Measurements from ENCODE around the gene ALOX12. TPM values are rescaled to one million over a fixed set of nuclear protein-coding genes. Genes with fewer than 3 reads are reported as not detected.

ALOX12 gene
- total RNA-seq, result under 0.01 and 0.50 TPM in 2 replicates

GRCh38 chr17:6995500-6996255 lies at the start of gene ALOX12:
Gene ALOX12 (plus strand): TSS chr17:6996049. CDS start chr17:6996118, 69 bp downstream.

GRCh38 chr17:7022781-7023571 lies 27.1 kb downstream of the ALOX12 start, which contains the start of gene BCL6B:
Gene BCL6B (plus strand): TSS chr17:7023050. CDS start chr17:7023672, 622 bp downstream.

GRCh38 chr17:7035591-7036368 lies 39.9 kb downstream of the ALOX12 start, which contains the start of gene SLC16A13:
Gene SLC16A13 (plus strand): TSS chr17:7036015. CDS start chr17:7036383, 368 bp downstream.

GRCh38 chr17:7043497-7044198 lies 47.8 kb downstream of the ALOX12 start, which contains the start of gene SLC16A11:
Gene SLC16A11 (minus strand): TSS chr17:7044092. CDS start chr17:7043513, 579 bp downstream.

Other genes with a start within 250 kb of the ALOX12 start
- gene XAF1, start 240.0 kb upstream of the ALOX12 start, total RNA-seq, result 0.59 and 1.5 TPM in 2 replicates
- gene FBXO39, start 219.8 kb upstream of the ALOX12 start, total RNA-seq, result under 0.01 and 0.34 TPM in 2 replicates
- not detected in 2 replicates for gene TEKT1, start 164.3 kb upstream of the ALOX12 start, total RNA-seq
- 281 and 307 TPM in 2 replicates for gene RNASEK, start 16.6 kb downstream of the ALOX12 start, total RNA-seq
- gene BCL6B, start 27.0 kb downstream of the ALOX12 start, total RNA-seq, result under 0.01 and 1.0 TPM in 2 replicates
- gene SLC16A13, start 40.0 kb downstream of the ALOX12 start, total RNA-seq, result 1.2 and 2.1 TPM in 2 replicates
- gene SLC16A11, start 48.0 kb downstream of the ALOX12 start, total RNA-seq, result 0.15 TPM in 1 of 2 replicates, not detected in the other
- gene CLEC10A, start 84.2 kb downstream of the ALOX12 start, total RNA-seq, result not detected in 2 replicates
- gene ASGR2, start 118.8 kb downstream of the ALOX12 start, total RNA-seq, result not detected in 2 replicates
- 0.34 and 1.2 TPM in 2 replicates for gene ASGR1, start 183.3 kb downstream of the ALOX12 start, total RNA-seq
- gene DLG4, start 223.8 kb downstream of the ALOX12 start, total RNA-seq, result 7.9 and 8.9 TPM in 2 replicates
- gene ACADVL, start 223.9 kb downstream of the ALOX12 start, total RNA-seq, result 179 and 194 TPM in 2 replicates
- gene DVL2, start 238.5 kb downstream of the ALOX12 start, total RNA-seq, result 57.5 and 65.3 TPM in 2 replicates
- 41.5 and 42.4 TPM in 2 replicates for gene PHF23, start 243.4 kb downstream of the ALOX12 start, total RNA-seq
- gene GABARAP, start 246.4 kb downstream of the ALOX12 start, total RNA-seq, result 213 and 286 TPM in 2 replicates

Data from bronchus fibroblast of lung (primary cell).